Testis (tissue), 2 donors: ENCODE results near the gene ZKSCAN8.

Source experiments
- POLR2A ChIP-seq: fragments of 450-650 bp; IDR thresholded peaks from one replicate; pipeline ENCODE4 v1.6.1; 2017; ENCODE audit warnings: antibody characterized with exemption, mild to moderate bottlenecking, moderate library complexity
- TF ChIP-seq, protein P1 (sequence below), 3 experiments: fragments of 450-650 bp in 2 of 3; fragments of 200-600 bp in 1 of 3; sonication (generic) in 1 of 3; IDR thresholded peaks; one replicate each; pipeline ENCODE4 v1.5.1; 2016 to 2019; ENCODE audit warnings: antibody characterized with exemption in 3 of 3, mild to moderate bottlenecking in 2 of 3, moderate library complexity in 1 of 3

DNA sequence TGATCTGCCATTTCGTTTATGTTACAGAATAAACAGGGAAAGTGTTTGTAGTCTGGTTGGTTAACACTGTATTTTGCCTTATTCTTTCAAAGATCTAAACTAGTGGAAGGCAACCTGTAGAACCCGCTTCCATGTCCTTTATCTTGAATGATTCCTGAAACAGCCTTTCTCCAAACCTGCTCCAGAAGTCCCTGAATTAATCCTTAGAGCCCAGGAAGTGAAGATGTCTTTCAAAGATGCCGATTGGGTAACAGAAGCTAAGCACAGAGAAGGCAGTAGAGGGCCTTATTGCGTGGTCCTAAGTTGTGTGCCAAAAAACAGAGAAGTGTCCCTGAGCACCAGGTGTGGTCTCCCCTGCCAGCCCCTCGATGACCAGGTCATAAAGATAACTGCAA is 36.4 kb upstream of the ZKSCAN8 start:
- no peak for TF ChIP-seq POLR2A
- TF ChIP-seq, protein P1, sequence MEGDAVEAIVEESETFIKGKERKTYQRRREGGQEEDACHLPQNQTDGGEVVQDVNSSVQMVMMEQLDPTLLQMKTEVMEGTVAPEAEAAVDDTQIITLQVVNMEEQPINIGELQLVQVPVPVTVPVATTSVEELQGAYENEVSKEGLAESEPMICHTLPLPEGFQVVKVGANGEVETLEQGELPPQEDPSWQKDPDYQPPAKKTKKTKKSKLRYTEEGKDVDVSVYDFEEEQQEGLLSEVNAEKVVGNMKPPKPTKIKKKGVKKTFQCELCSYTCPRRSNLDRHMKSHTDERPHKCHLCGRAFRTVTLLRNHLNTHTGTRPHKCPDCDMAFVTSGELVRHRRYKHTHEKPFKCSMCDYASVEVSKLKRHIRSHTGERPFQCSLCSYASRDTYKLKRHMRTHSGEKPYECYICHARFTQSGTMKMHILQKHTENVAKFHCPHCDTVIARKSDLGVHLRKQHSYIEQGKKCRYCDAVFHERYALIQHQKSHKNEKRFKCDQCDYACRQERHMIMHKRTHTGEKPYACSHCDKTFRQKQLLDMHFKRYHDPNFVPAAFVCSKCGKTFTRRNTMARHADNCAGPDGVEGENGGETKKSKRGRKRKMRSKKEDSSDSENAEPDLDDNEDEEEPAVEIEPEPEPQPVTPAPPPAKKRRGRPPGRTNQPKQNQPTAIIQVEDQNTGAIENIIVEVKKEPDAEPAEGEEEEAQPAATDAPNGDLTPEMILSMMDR (IDR thresholded peaks at IDR 0.05) = no peak
